Suprapubic skin (tissue), 4 donors: Measurements from ENCODE around the gene SMPX. TPM values are rescaled to one million over a fixed set of nuclear protein-coding genes. Genes with fewer than 3 reads are reported as not detected.
"Not testable (repeated sequence)": the region's sequence is repeated elsewhere in the genome, so short reads cannot be mapped to it uniquely, and the experiment has no call there.

Experiments used
- DNase-seq, 2 donors: peaks; one replicate each; pipeline ENCODE4 v3.0.0-alpha.2; 2019; ENCODE audit warnings: low spot score in 2 of 2
- H3K27ac ChIP-seq: fragments of 200-600 bp; sonication (generic); one replicate; pipeline ENCODE4 v1.5.1; 2019
- H3K27me3 ChIP-seq: fragments of 200-600 bp; sonication (generic); one replicate; pipeline ENCODE4 v1.5.1; 2019
- H3K36me3 ChIP-seq: fragments of 200-600 bp; sonication (generic); one replicate; pipeline ENCODE4 v1.5.1; 2019
- H3K4me1 ChIP-seq: fragments of 200-600 bp; sonication (generic); one replicate; pipeline ENCODE4 v1.5.1; 2019
- H3K4me3 ChIP-seq: fragments of 200-600 bp; sonication (generic); one replicate; pipeline ENCODE4 v1.5.1; 2019; ENCODE audit warnings: mild to moderate bottlenecking
- H3K9me3 ChIP-seq: fragments of 200-600 bp; sonication (generic); one replicate; pipeline ENCODE4 v1.5.1; 2019
- EP300 ChIP-seq: sonication (generic); formaldehyde crosslinking; IDR thresholded peaks from one replicate; pipeline ENCODE4 v1.6.1; 2017; ENCODE audit warnings: antibody characterized with exemption
- POLR2A ChIP-seq, 2 donors: fragments of 450-650 bp; IDR thresholded peaks; one replicate each; pipeline ENCODE4 v1.6.1; 2017; ENCODE audit warnings: antibody characterized with exemption in 2 of 2, mild to moderate bottlenecking in 2 of 2, moderate library complexity in 2 of 2
- POLR2AphosphoS5 ChIP-seq, 3 donors: sonication (generic); formaldehyde crosslinking; IDR thresholded peaks; one replicate each; pipeline ENCODE4 v1.6.1; 2017; ENCODE audit warnings: antibody characterized with exemption in 3 of 3
- WGBS: methylation state at CpG from one replicate; pipeline ENCODE4 v1.1.5; 2018; 5-methylcytosine and 5-hydroxymethylcytosine counted together
- total RNA-seq, 4 donors: library from RNA; depleted of rRNA; stranded (reverse); fragments of >200 nt; gene quantifications; one replicate each; pipeline ENCODE4 v1.1.0, GENCODE V29; 2016
- TF ChIP-seq, protein P1 (sequence below), 2 donors: fragments of 200-600 bp in 1 of 2; fragments of 450-650 bp in 1 of 2; sonication (generic) in 1 of 2; IDR thresholded peaks; one replicate each; pipeline ENCODE4 v1.5.1; 2016 to 2019; ENCODE audit warnings: antibody characterized with exemption in 2 of 2, mild to moderate bottlenecking in 1 of 2, moderate library complexity in 1 of 2

SMPX gene
- total RNA-seq, 4 donors from 2014 or later = not detected

GRCh38 chrX:21799767-21800166 is 41.9 kb upstream of the SMPX start:
- no peaks in the 10 kb centered on the region for H3K27me3 ChIP-seq
- 78% methylated on average over 6 of the region's 6 CpGs for WGBS
- H3K4me3 ChIP-seq = no peak overlapping the region
- TF ChIP-seq POLR2A (IDR thresholded peaks at IDR 0.05) (no peak), EP300 (no peak), POLR2AphosphoS5 (IDR thresholded peaks at IDR 0.05) (no peak)
- TF ChIP-seq, protein P1, sequence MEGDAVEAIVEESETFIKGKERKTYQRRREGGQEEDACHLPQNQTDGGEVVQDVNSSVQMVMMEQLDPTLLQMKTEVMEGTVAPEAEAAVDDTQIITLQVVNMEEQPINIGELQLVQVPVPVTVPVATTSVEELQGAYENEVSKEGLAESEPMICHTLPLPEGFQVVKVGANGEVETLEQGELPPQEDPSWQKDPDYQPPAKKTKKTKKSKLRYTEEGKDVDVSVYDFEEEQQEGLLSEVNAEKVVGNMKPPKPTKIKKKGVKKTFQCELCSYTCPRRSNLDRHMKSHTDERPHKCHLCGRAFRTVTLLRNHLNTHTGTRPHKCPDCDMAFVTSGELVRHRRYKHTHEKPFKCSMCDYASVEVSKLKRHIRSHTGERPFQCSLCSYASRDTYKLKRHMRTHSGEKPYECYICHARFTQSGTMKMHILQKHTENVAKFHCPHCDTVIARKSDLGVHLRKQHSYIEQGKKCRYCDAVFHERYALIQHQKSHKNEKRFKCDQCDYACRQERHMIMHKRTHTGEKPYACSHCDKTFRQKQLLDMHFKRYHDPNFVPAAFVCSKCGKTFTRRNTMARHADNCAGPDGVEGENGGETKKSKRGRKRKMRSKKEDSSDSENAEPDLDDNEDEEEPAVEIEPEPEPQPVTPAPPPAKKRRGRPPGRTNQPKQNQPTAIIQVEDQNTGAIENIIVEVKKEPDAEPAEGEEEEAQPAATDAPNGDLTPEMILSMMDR (IDR thresholded peaks at IDR 0.05) = no peak
- H3K36me3 ChIP-seq = no peaks in the 10 kb centered on the region
- H3K9me3 ChIP-seq = no peaks in the 10 kb centered on the region
- H3K27ac ChIP-seq = no peak overlapping the region
- no peaks in the 10 kb centered on the region for H3K4me1 ChIP-seq
- DNase-seq = no peak

DNA sequence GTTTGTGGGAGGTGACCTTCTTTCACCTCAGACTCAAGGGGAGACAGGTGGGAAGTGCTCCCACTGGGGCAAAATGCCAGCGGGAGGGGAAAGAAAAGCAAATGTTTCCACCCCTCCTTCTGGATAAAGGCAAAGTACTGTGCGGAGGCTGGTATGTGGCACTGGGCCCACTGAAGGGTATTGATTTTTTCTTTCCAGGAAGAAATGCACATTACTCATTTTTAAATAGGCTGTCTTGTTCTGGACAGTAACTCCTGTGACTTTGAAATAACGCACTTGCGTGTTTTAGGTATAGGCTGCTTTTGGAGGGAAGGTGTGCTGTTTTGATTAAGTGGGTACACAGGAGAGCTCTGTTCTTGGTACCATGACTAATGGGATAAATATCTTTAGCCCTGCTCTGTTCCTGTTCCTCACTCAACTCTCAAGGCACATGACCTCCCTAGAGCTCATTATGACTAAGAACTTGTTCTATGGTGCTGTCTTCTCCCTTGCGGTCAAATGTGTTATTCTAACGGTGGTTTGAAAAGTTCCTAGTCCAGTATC is 40.8 kb upstream of the SMPX start:
- Histone ChIP-seq H3K4me1 (no peaks in the 10 kb centered on the region), H3K27me3 (no peaks in the 10 kb centered on the region), H3K36me3 (no peaks in the 10 kb centered on the region), H3K27ac (no peak overlapping the region), H3K9me3 (no peaks in the 10 kb centered on the region), H3K4me3 (no peak overlapping the region)
- WGBS = 85% methylated on average over 6 of the region's 6 CpGs
- TF ChIP-seq, protein P1 (IDR thresholded peaks at IDR 0.05) = no peak
- TF ChIP-seq POLR2AphosphoS5 (IDR thresholded peaks at IDR 0.05) (no peak), EP300 (no peak), POLR2A (IDR thresholded peaks at IDR 0.05) (no peak)
- no peak for DNase-seq

DNA sequence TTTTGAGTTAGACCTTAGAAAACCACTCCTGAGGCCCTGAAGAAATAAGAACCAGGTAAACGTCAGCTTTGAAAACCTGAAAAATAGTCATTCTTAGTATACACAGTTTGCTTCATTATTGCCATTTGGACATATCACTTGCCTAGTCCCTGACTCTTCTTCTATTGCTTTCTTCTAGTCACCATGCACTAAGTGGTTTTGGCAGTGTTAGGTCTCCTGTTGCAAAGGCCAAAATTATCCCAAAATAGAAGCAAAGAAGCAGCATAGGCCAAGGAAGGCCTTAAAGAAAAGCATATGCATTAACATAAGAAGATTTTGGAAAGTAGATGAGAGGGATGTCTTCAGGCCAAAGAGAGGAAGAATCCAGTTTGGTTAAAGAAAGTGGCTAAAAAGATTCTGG is 24.1 kb upstream of the SMPX start:
- Histone ChIP-seq H3K4me1 (no peaks in the 10 kb centered on the region), H3K9me3 (no peaks in the 10 kb centered on the region), H3K4me3 (no peak overlapping the region), H3K27ac (no peak overlapping the region), H3K36me3 (no peaks in the 10 kb centered on the region), H3K27me3 (no peaks in the 10 kb centered on the region)
- DNase-seq = no peak
- TF ChIP-seq, protein P1 (IDR thresholded peaks at IDR 0.05) = no peak
- TF ChIP-seq EP300 = no peak
- no peak for TF ChIP-seq POLR2AphosphoS5 (IDR thresholded peaks at IDR 0.05)
- no peak for TF ChIP-seq POLR2A (IDR thresholded peaks at IDR 0.05)
- WGBS = 79% methylated on average over 1 of the region's 1 CpG

DNA sequence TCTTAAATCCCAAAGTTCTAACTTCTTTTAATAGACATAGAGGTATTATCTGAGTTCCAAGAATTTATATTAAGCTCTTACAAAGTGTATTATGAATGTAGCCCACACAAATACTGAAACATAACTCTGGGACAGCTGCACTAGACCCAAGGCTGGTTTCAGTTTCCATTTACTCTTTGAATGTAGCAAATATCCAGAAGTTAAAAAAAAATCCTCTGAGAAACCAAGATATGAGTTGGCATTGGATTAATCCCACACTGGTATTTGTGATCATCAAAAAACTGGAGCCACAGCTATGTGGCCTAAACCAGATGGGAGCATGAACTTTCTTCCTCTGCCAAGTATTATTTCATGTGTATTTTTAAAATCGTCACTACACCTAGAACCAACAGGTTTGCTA is 23.6 kb upstream of the SMPX start:
- H3K9me3 ChIP-seq = no peaks in the 10 kb centered on the region
- WGBS = 54% methylated on average over 1 of the region's 1 CpG

DNA sequence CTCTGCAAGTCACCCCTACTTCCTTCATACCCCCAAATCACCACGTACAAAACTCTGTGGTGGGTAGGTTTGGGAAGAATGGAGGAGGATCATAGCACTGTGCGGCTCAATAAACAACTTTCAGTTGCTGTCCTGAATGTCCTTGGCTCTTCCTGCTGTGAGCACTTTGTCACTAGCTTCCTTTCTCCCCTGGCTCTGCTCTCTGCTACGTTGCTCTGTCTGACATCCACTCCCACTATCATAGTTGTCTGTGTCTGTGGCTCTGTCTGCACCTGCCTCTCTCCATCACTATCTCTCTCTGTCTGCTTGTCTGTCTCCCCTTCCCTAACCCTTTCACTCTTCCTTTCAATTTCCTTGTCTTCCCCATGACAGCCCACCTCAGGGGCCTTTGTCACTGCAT is 21.2 kb upstream of the SMPX start:
- no peaks in the 10 kb centered on the region for H3K27me3 ChIP-seq
- WGBS = 65% methylated on average over 3 of the region's 3 CpGs
- no peak overlapping the region for H3K4me3 ChIP-seq
- H3K36me3 ChIP-seq = no peaks in the 10 kb centered on the region
- DNase-seq = no peak
- H3K27ac ChIP-seq = no peak overlapping the region
- H3K9me3 ChIP-seq = no peaks in the 10 kb centered on the region
- no peaks in the 10 kb centered on the region for H3K4me1 ChIP-seq
- TF ChIP-seq POLR2A (IDR thresholded peaks at IDR 0.05) (no peak), POLR2AphosphoS5 (IDR thresholded peaks at IDR 0.05) (no peak)

More for the DNA sequence above, 23.6 kb upstream of the SMPX start:
- H3K27ac ChIP-seq = no peak overlapping the region
- no peak overlapping the region for H3K4me3 ChIP-seq
- no peaks in the 10 kb centered on the region for H3K36me3 ChIP-seq
- no peak for DNase-seq
- H3K27me3 ChIP-seq = no peaks in the 10 kb centered on the region
- TF ChIP-seq POLR2AphosphoS5 (IDR thresholded peaks at IDR 0.05) (no peak), POLR2A (IDR thresholded peaks at IDR 0.05) (no peak), EP300 (no peak)
- TF ChIP-seq, protein P1 (IDR thresholded peaks at IDR 0.05) = no peak
- no peaks in the 10 kb centered on the region for H3K4me1 ChIP-seq

DNA sequence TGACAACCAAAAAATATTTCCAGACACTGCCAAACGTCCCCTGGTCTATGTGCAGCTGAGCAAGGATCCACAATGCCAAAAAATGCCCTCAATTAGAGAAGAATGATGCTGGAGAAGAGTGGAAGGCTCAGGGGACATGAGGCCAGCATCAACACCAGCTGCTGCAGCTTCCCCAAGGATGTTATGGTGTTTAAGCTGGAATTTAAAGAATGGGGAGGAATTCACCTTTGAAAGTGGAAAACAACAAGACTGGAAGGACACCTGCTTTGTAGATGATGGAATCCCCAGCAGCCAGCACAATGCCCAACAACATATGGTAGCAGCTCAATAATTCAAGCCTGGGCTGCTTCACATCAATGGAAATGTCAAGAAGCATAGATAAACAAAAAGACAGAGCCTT is 20.3 kb upstream of the SMPX start:
- Histone ChIP-seq H3K27ac (no peak overlapping the region), H3K4me1 (no peaks in the 10 kb centered on the region), H3K4me3 (no peak overlapping the region), H3K9me3 (no peaks in the 10 kb centered on the region), H3K27me3 (no peaks in the 10 kb centered on the region), H3K36me3 (no peaks in the 10 kb centered on the region)
- 0% methylated on average over 1 of the region's 1 CpG for WGBS
- no peak for TF ChIP-seq POLR2A (IDR thresholded peaks at IDR 0.05)
- TF ChIP-seq POLR2AphosphoS5 (IDR thresholded peaks at IDR 0.05) = no peak
- no peak for TF ChIP-seq EP300
- TF ChIP-seq, protein P1 (IDR thresholded peaks at IDR 0.05) = no peak
- no peak for DNase-seq

- not testable (repeated sequence) for H3K9me3 ChIP-seq, DNase-seq, H3K4me3 ChIP-seq, H3K27me3 ChIP-seq, H3K4me1 ChIP-seq, H3K27ac ChIP-seq, H3K36me3 ChIP-seq
Measured at GRCh38 chrX:21775128-21775527, 17.2 kb upstream of the SMPX start.

DNA sequence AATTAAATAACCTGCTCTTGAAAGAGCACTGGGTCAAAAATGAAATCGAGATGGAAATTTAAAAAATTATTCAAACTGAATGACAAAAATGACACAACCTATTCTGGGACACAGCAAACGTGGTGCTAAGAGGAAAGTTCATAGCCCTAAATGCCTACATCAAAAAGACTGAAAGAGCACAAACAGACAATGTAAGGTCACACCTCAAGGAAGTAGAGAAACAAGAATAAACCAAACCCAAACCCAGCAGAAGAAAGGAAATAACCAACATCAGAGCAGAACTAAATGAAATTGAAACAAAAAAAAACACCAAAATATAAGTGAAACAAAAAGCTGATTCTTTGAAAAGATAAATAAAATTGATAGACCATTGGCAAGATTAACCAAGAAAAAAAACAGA is 15.1 kb upstream of the SMPX start:
- WGBS = 51% methylated on average over 2 of the region's 2 CpGs
- H3K4me3 ChIP-seq, H3K4me1 ChIP-seq, H3K9me3 ChIP-seq, DNase-seq, H3K36me3 ChIP-seq, H3K27ac ChIP-seq, H3K27me3 ChIP-seq: not testable (repeated sequence)
